Mesendoderm (in vitro differentiated cells): ENCODE measurements around the gene IFT81.

Experiments
- DNase-seq: peaks from one replicate; pipeline ENCODE4 v3.0.0; 2013
- H2AK5ac ChIP-seq: 2 replicates; pipeline ENCODE4 v1.6.1; 2013; ENCODE audit warnings: low read length, inconsistent platforms
- H2BK120ac ChIP-seq: 2 replicates; pipeline ENCODE4 v1.6.1; 2013; ENCODE audit warnings: low read depth, mild to moderate bottlenecking, low read length, moderate library complexity, mixed read lengths
- H2BK15ac ChIP-seq: replicated peaks from 2 replicates; pipeline ENCODE4 v1.6.1; 2013; ENCODE audit warnings: low read depth, mild to moderate bottlenecking, moderate library complexity
- H2BK5ac ChIP-seq: 2 replicates; pipeline ENCODE4 v1.6.1; 2013; ENCODE audit warnings: low read length, inconsistent platforms
- H3K18ac ChIP-seq: 2 replicates; pipeline ENCODE4 v1.6.1; 2013; ENCODE audit warnings: mild to moderate bottlenecking, low read length, mixed read lengths
- H3K23ac ChIP-seq: one replicate; pipeline ENCODE4 v1.6.1; 2013; ENCODE audit warnings: low read length
- H3K27ac ChIP-seq: 2 replicates; pipeline ENCODE4 v1.5.1; 2013; ENCODE audit warnings: low read depth, mild to moderate bottlenecking, inconsistent platforms, low read length, moderate library complexity
- H3K27me3 ChIP-seq: 2 replicates; pipeline ENCODE4 v1.6.1; 2013; ENCODE audit warnings: low read length, control low read depth, mild to moderate bottlenecking, inconsistent platforms; ENCODE audit not compliant: insufficient read depth, poor library complexity
- H3K36me3 ChIP-seq: 2 replicates; pipeline ENCODE4 v1.6.1; 2013; ENCODE audit warnings: low read length, inconsistent platforms; ENCODE audit not compliant: control insufficient read depth, insufficient read depth
- H3K4ac ChIP-seq: one replicate; pipeline ENCODE4 v1.6.1; 2013; ENCODE audit warnings: low read depth, mild to moderate bottlenecking, low read length, moderate library complexity
- H3K4me1 ChIP-seq: 2 replicates; pipeline ENCODE4 v1.6.1; 2013; ENCODE audit warnings: low read depth, low read length, inconsistent platforms; ENCODE audit not compliant: control insufficient read depth
- H3K4me2 ChIP-seq: 2 replicates; pipeline ENCODE4 v1.6.1; 2013; ENCODE audit warnings: low read length
- H3K4me3 ChIP-seq: 2 replicates; pipeline ENCODE4 v1.5.1; 2013; ENCODE audit warnings: mild to moderate bottlenecking, low read length
- H3K56ac ChIP-seq: one replicate; pipeline ENCODE4 v1.6.1; 2013; ENCODE audit warnings: low read length
- H3K79me1 ChIP-seq: 2 replicates; pipeline ENCODE4 v1.6.1; 2013; ENCODE audit warnings: low read length, inconsistent platforms
- H3K79me2 ChIP-seq: 2 replicates; pipeline ENCODE4 v1.6.1; 2013; ENCODE audit warnings: mild to moderate bottlenecking, low read length; ENCODE audit not compliant: control insufficient read depth, insufficient read depth
- H3K9ac ChIP-seq: 2 replicates; pipeline ENCODE4 v1.6.1; 2013; ENCODE audit warnings: low read length, inconsistent platforms
- H4K5ac ChIP-seq: one replicate; pipeline ENCODE4 v1.6.1; 2013; ENCODE audit warnings: low read length
- H4K8ac ChIP-seq: one replicate; pipeline ENCODE4 v1.6.1; 2013; ENCODE audit warnings: low read depth, mild to moderate bottlenecking, control low read depth, low read length, moderate library complexity
- WGBS: extraction: QIAGEN DNeasy Blood & Tissue Kit; methylation state at CpG from one replicate; pipeline ENCODE4 v1.1.7; 2013; ENCODE audit warnings: low lambda C conversion rate, missing lambda C conversion rate; ENCODE audit not compliant: insufficient coverage; ENCODE audit errors: extremely low coverage; 5-methylcytosine and 5-hydroxymethylcytosine counted together

IFT81 gene

DNA sequence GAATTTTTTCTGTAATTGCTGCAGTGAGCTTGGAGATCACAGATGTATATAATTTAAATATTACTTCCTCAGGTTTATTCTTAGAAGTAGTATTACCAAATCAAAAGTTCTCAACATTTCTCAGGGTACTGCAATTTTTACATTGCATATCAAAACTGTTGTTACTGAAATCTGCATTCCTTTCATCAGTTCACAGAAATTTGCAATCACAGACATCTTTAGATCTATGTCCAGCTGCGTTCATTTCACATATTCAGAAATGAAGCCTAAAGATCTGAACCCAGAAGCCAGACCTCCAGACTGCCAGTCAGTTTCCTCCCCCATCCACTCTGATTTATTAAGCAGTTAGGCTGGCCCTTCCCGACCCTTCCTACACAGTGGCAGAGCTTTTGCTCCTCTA, 18.2 kb upstream of the IFT81 start:
- WGBS = no CpG with 5 or more reads among the region's 2 CpGs
- Histone ChIP-seq H3K4me1 (peaks cover 2% of the 10 kb centered on the region), H2BK5ac (no peak overlapping the region), H4K8ac (no peak overlapping the region), H3K56ac (no peak overlapping the region), H3K4me2 (no peak overlapping the region), H3K79me1 (no peaks in the 10 kb centered on the region), H3K9ac (no peak overlapping the region), H3K27ac (no peak overlapping the region), H2BK15ac (no peak overlapping the region), H2BK120ac (no peak overlapping the region), H3K18ac (no peak overlapping the region), H2AK5ac (no peak overlapping the region), H3K36me3 (no peaks in the 10 kb centered on the region), H4K5ac (no peak overlapping the region), H3K27me3 (no peaks in the 10 kb centered on the region), H3K79me2 (no peaks in the 10 kb centered on the region), H3K4ac (no peak overlapping the region), H3K4me3 (no peak overlapping the region), H3K23ac (no peak overlapping the region)
- no peak for DNase-seq

- Histone ChIP-seq H3K56ac (peak overlapping the region; percentile 10), H3K4me3 (no peak overlapping the region), H3K18ac (no peak overlapping the region), H3K4ac (no peak overlapping the region), H3K4me2 (no peak overlapping the region), H3K4me1 (peaks cover 2% of the 10 kb centered on the region), H4K5ac (no peak overlapping the region), H3K23ac (no peak overlapping the region), H3K79me1 (no peaks in the 10 kb centered on the region), H2AK5ac (no peak overlapping the region), H2BK120ac (no peak overlapping the region), H3K36me3 (no peaks in the 10 kb centered on the region), H2BK5ac (no peak overlapping the region), H2BK15ac (no peak overlapping the region), H3K27me3 (no peaks in the 10 kb centered on the region), H4K8ac (no peak overlapping the region), H3K27ac (no peak overlapping the region), H3K9ac (no peak overlapping the region), H3K79me2 (no peaks in the 10 kb centered on the region)
- peak; percentile 85 for DNase-seq
- no CpG with 5 or more reads among the region's 14 CpGs for WGBS
Observed at GRCh38 chr12:110107369-110108281, 16.5 kb upstream of the IFT81 start.

DNA sequence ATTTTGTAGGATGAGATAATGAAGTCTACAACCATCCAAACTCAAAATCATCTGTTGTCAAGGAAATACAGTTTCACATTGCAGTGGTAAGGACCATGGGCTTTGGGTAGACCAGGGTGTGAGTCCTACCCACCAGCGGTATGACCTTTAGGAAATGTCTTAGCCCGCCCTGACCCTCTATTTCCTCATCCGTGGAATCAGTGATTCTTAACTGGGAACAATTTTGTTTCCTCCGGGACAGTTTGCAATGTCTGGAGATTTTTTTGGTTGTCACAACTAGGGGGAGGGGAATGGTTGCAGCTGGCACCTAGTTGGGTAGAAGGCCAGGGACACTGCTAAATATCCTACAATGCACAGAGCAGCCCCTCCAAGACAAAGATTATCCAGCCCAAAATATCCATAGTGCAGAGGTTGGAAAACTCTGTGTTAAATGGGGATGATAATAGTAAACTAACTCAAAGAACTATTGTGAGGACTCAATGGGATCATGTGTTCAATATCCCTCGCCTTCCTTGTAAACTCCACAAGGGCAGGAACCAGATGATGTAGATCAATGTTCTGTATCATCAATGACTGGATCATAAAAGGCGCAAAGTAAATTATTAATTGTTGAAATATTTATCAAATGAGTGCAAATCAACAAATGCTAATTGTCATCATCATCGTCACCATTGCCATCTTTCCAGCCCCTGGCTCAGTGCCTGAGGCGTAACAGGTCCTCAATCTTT, 15.7 kb upstream of the IFT81 start:
- H2BK120ac ChIP-seq = no peak overlapping the region
- H3K79me2 ChIP-seq = no peaks in the 10 kb centered on the region
- no peak overlapping the region for H3K4me3 ChIP-seq
- no peak overlapping the region for H2BK15ac ChIP-seq
- no peaks in the 10 kb centered on the region for H3K79me1 ChIP-seq
- H2BK5ac ChIP-seq = no peak overlapping the region
- no peak overlapping the region for H3K4ac ChIP-seq
- no peak overlapping the region for H4K5ac ChIP-seq
- no peak overlapping the region for H3K23ac ChIP-seq
- no peak overlapping the region for H4K8ac ChIP-seq
- H3K4me2 ChIP-seq = no peak overlapping the region
- H3K27me3 ChIP-seq = no peaks in the 10 kb centered on the region
- DNase-seq = no peak
- no peak overlapping the region for H3K9ac ChIP-seq
- no peak overlapping the region for H3K18ac ChIP-seq
- no CpG with 5 or more reads among the region's 8 CpGs for WGBS
- peaks cover 2% of the 10 kb centered on the region for H3K4me1 ChIP-seq
- H3K56ac ChIP-seq = no peak overlapping the region
- H2AK5ac ChIP-seq = no peak overlapping the region
- no peaks in the 10 kb centered on the region for H3K36me3 ChIP-seq
- H3K27ac ChIP-seq = peak overlapping the region; percentile 52

DNA sequence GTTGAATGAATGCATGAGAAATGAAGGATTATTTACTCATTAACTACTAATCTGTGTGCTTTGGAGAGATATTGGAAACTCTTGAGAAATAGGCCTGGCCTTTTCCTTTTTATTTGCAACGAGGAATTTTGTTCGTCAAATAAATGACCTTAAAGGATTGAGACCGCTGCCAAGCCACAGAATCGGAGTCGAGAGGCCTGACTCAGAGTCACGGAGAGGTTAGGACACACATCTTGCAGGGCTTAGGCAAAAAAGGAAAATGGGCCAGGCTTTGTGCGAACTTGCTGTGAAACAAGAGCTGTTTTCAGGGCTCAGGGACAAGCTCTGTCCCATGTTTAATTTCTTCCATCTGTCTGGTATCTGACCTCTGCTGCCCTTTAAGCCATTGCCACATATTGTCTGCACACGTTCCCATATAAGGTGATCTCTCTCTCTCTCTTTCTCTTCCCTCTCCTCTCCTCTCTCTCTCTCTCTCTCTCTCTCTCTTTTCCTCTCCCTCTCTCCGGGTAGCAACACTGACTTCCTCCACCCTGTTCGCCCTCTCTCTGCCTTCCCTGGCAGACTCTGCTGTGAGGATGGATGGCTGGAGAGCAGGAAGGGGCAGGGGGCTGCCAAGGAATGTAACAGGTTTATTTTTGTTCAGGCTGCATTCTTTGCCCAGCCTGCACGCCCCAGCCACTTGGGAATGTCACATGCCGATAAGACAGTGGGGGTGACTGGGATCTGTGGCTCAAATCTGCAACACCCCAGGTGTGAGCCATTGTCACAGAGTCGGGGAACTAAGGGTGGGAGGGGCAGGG, 14.9 kb upstream of the IFT81 start:
- Histone ChIP-seq H2BK15ac (no peak overlapping the region), H3K27ac (no peak overlapping the region), H4K5ac (no peak overlapping the region), H3K4me2 (no peak overlapping the region), H2BK120ac (no peak overlapping the region), H3K27me3 (no peaks in the 10 kb centered on the region), H4K8ac (no peak overlapping the region), H3K4me3 (no peak overlapping the region), H3K23ac (no peak overlapping the region), H2BK5ac (no peak overlapping the region), H3K79me1 (no peaks in the 10 kb centered on the region), H2AK5ac (no peak overlapping the region), H3K4ac (no peak overlapping the region), H3K4me1 (peaks cover 2% of the 10 kb centered on the region), H3K36me3 (no peaks in the 10 kb centered on the region), H3K9ac (no peak overlapping the region), H3K18ac (no peak overlapping the region), H3K79me2 (no peaks in the 10 kb centered on the region), H3K56ac (peak overlapping the region; percentile 52)
- peak; percentile 90 for DNase-seq
- WGBS = no CpG with 5 or more reads among the region's 13 CpGs

DNA sequence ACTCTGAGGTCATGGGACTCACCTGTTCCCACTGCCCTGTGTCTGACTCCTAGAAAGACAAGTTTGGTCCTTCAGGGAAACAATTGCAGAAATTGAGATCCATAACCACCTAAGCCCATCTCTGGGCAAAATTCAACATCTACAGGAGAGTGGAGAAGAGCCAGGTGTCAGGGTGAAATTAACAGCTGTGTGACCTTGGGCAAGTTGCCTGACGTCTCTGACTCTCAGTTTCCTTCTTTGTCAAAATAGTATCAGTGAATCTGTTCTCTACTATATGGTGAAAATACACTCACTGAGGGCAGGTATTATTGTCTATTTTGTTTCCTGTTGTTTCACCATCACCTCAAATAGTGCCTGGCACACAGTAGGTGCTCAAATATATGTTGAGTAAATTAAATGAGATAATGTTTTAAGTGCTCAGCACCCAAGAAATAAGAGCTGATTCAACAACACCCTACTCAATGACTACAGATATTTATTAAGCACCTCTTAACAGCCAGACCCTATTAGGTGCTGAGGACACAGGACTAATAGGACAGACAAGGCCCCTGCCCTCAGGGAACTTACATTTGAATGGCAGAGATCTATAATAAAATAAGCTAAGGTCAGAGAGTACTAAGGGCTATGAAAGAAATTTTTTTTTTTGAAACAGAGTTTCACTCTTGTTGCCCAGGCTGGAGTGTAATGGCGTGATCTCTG, 14.2 kb upstream of the IFT81 start:
- Histone ChIP-seq H3K27me3 (no peaks in the 10 kb centered on the region), H3K27ac (no peak overlapping the region), H2BK15ac (no peak overlapping the region)

More for the DNA sequence above, 14.2 kb upstream of the IFT81 start:
- no peak overlapping the region for H3K4ac ChIP-seq
- no peak overlapping the region for H2AK5ac ChIP-seq
- no peaks in the 10 kb centered on the region for H3K36me3 ChIP-seq
- peaks cover 2% of the 10 kb centered on the region for H3K4me1 ChIP-seq
- no peak overlapping the region for H4K8ac ChIP-seq
- no CpG with 5 or more reads among the region's 2 CpGs for WGBS
- H3K4me2 ChIP-seq = no peak overlapping the region
- H3K23ac ChIP-seq = no peak overlapping the region
- no peaks in the 10 kb centered on the region for H3K79me1 ChIP-seq
- no peak overlapping the region for H2BK120ac ChIP-seq
- no peak overlapping the region for H3K56ac ChIP-seq
- no peak overlapping the region for H2BK5ac ChIP-seq
- H4K5ac ChIP-seq = no peak overlapping the region
- no peak overlapping the region for H3K18ac ChIP-seq
- no peaks in the 10 kb centered on the region for H3K79me2 ChIP-seq
- no peak for DNase-seq
- H3K9ac ChIP-seq = no peak overlapping the region
- no peak overlapping the region for H3K4me3 ChIP-seq
